Measurements from ENCODE around the gene TNS4.

DNA sequence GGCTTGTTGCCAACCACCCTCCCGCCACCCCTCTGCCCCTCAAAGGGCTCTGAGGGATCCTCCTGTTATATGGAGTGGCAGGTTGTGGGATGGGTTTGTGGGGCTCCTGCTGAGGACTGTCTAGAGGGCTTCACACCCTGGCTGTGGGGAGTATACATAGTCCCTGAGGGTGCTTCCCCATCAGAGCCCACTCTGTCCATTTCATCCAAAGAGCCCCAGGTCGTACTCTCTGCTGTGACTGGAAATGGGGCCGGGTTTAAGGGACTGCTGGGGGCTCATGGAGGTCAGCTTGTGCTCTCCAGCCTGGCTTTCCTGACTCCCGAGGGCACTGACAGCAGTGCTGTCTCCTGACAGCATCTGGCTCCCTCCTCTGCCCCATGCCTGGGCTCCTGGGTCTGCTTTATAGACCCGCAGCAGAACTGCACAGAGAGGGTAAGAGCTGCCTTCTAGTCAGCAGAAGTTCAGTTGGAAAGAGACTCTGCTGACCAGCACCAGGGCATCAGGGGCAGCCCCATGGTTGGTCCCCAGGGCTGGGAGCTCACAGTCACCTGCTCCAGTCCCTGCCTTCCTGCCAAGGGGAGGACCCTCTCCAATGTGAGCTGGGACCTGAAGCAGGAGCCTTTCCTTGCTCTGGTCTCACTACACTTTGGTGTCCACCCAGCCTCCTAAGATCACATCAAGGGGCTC lies 17.8 kb upstream of the TNS4 start:
- TF ChIP-seq EZH2 (IDR thresholded peaks at IDR 0.05) (no peak), FOXP2 (optimal IDR thresholded peaks at IDR 0.05; ENCODE audit: control extremely low read depth, extremely low read length, insufficient read depth) (no peak), POLR2AphosphoS5 (IDR thresholded peaks at IDR 0.05; ENCODE audit: borderline replicate concordance, low read depth, low read length) (no peak)

Measured in SK-N-MC (cell line).